Stomach (tissue), 9 donors: ENCODE results near the gene KLK5. TPM values are rescaled to one million over a fixed set of nuclear protein-coding genes. Genes with fewer than 3 reads are reported as not detected.

Experiments used
- DNase-seq, 2 donors: peaks; one replicate each; pipeline versions ENCODE4 v3.0.0 to v3.0.0-alpha.2; 2013 to 2019
- H3K27ac ChIP-seq, 5 donors: fragments of 200-600 bp in 4 of 5; sonication (generic) in 4 of 5; one replicate each; pipeline ENCODE4 v1.5.1; 2013 to 2019; ENCODE audit warnings: mild to moderate bottlenecking in 1 of 5, moderate library complexity in 1 of 5
- H3K27me3 ChIP-seq, 3 donors: fragments of 200-600 bp; sonication (generic); one replicate each; pipeline ENCODE4 v1.5.1; 2017 to 2019; ENCODE audit warnings: mixed run types in 1 of 3
- H3K36me3 ChIP-seq, 4 donors: fragments of 200-600 bp; sonication (generic); 1 replicate in 3 of 4; 2 replicates in 1 of 4; pipeline ENCODE4 v1.5.1; 2016 to 2019
- H3K4me1 ChIP-seq, 4 donors: fragments of 200-600 bp; sonication (generic); one replicate each; pipeline ENCODE4 v1.5.1; 2016 to 2019
- H3K4me3 ChIP-seq, 4 donors: fragments of 200-600 bp; sonication (generic) in 3 of 4; one replicate each; pipeline ENCODE4 v1.5.1; 2016 to 2019; ENCODE audit warnings: mild to moderate bottlenecking in 1 of 4
- H3K9me3 ChIP-seq, 4 donors: fragments of 200-600 bp; sonication (generic); one replicate each; pipeline ENCODE4 v1.5.1; 2016 to 2019
- CTCF ChIP-seq, 7 experiments: fragments of 450-650 bp in 4 of 7; fragments of 200-600 bp in 3 of 7; sonication (generic) in 3 of 7; IDR thresholded peaks; one replicate each; pipeline ENCODE4 v1.5.1; 2016 to 2019; ENCODE audit warnings: antibody characterized with exemption in 7 of 7, control low read depth in 2 of 7, mild to moderate bottlenecking in 1 of 7
- EP300 ChIP-seq: sonication (generic); formaldehyde crosslinking; IDR thresholded peaks from one replicate; pipeline ENCODE4 v1.6.1; 2017; ENCODE audit warnings: antibody characterized with exemption
- POLR2A ChIP-seq, 4 donors: fragments of 450-650 bp; IDR thresholded peaks; one replicate each; pipeline ENCODE4 v1.6.1; 2016; ENCODE audit warnings: antibody characterized with exemption in 4 of 4, control low read depth in 2 of 4, mild to moderate bottlenecking in 1 of 4, moderate library complexity in 1 of 4
- POLR2AphosphoS5 ChIP-seq, 3 donors: sonication (generic); formaldehyde crosslinking; IDR thresholded peaks; one replicate each; pipeline ENCODE4 v1.6.1; 2016; ENCODE audit warnings: antibody characterized with exemption in 3 of 3
- WGBS, 5 donors: extraction: QIAGEN DNeasy Blood & Tissue Kit in 3 of 5; methylation state at CpG; one replicate each; pipeline versions ENCODE4 v1.1.5 to v1.1.7; 2013 to 2018; 5-methylcytosine and 5-hydroxymethylcytosine counted together
- intact Hi-C: fragments of 100-400 bp; cut with DNase I; formaldehyde crosslinking; loops from one replicate; pipeline ENCODE4 v1.15.1; 2023; ENCODE audit warnings: low total_unique reads
- polyA plus RNA-seq, 3 donors: library from polyadenylated mRNA; stranded (reverse); fragments of 200-250 nt; gene quantifications; one replicate each; pipeline ENCODE4 v1.2.3, GENCODE V29; 2013
- total RNA-seq, 5 donors: library from RNA; depleted of rRNA; stranded (reverse); fragments of >200 nt; gene quantifications; one replicate each; pipeline versions ENCODE4 v1.1.0 to v1.2.3, GENCODE V29; 2014 to 2016
- donor health status: healthy with polysubstance abuse.
- donor health status: Bipolar disorder and iron deficiency.
- donor health status: healthy.

The KLK5 gene
- total and polyA plus RNA-seq, 8 donors, result 10.4 TPM; not detected in 7

DNA sequence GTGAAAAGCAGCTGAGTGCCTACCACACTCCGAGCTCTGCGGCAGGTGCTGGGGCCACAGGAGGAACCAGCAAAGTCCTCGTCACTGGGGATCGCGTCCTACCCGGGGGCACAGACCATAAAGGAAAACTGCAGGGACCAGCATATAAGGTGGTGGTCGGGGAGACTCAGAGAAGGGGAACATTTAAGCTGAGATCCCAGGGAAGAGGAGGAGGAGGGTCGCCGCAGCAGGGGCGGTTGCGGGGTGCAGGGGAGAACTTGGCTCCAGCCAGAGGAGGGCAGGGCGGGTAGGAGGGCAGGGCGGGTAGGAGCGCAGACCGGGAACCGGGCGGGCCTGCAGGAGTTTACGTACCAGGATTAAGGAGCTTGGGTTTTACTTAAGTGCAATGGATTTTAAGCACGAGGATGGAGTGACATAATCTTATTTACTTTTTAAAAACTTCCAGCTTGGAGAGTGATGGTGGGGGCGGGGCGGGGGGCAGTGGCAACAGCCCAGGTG, 40.7 kb downstream of the KLK5 start:
- intact Hi-C loops, result no loop called here
- Histone ChIP-seq H3K4me1 (peaks cover 0 to 11% (median 8%) of the 10 kb centered on the region in 4 donors), H3K36me3 (no peaks in the 10 kb centered on the region), H3K4me3 (no peak overlapping the region), H3K27ac (no peak overlapping the region), H3K27me3 (peaks cover 12 to 88% (median 56%) of the 10 kb centered on the region in 3 donors), H3K9me3 (no peaks in the 10 kb centered on the region)
- DNase-seq, result no peak
- no peak for TF ChIP-seq POLR2AphosphoS5 (IDR thresholded peaks at IDR 0.05)
- peak in 1 of 7 experiments; percentile 11 for TF ChIP-seq CTCF (IDR thresholded peaks at IDR 0.05)
- no peak for TF ChIP-seq POLR2A (IDR thresholded peaks at IDR 0.05)
- WGBS, 5 donors, result 14 to 24% (median 16%) methylated on average over 20 to 21 of the region's 21 CpGs

DNA sequence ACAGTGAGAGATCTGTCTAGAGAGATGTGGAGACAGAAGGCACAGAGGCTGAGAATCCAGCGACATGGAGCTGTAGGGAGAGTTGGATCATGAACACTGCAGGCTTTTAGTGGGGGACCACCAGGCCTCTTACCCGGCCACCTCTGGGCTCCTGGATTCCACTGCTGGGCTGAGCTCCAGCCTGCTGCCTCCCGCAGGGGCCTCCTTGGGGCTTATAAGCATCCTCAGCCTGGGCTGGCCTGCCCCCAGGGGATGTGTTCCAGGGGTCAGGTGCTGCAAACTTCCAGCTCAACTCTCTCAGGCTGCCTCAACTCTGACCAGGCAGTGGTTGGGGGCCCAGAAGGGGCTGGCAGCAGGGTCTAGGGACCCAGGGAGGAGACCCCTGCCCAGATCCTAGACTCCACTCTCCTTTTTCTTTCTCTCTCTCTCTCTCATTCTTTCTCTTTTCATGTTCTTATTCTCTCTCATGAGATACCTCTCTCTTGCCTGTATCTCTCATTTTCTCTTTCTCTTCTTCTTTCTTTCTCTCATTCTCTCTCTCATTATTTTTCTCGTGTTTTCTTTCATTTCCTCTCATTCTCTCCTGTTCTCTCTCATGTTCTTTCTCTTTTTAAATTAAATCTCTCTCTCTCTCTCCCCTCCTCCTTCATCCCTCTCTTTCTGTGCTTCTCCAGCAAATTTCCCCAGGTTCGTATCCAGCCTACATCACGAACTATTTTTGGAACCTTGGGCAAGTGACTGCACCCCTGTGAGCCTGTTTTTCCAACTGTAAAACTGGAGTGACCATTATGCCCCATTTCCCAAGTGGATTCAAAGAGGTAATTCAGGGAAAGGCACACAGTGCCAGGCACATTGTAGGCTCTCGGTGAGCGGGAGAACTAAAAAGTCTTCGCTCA, 41.4 kb downstream of the KLK5 start, which contains the start of gene KLK4:
Gene KLK4 (minus strand): TSS at position 190 of the 896 bp plus-strand sequence. CDS start 657 bp downstream, outside the sequence.
- H3K9me3 ChIP-seq, result no peaks in the 10 kb centered on the region
- H3K4me1 ChIP-seq, result peaks cover 0 to 11% (median 8%) of the 10 kb centered on the region in 4 donors
- H3K27ac ChIP-seq, result no peak within 1 kb of the TSS
- 53 to 67% (median 58%) methylated on average over 9 of the region's 9 CpGs for WGBS, 5 donors
- H3K36me3 ChIP-seq, result no peaks in the 10 kb centered on the region
- DNase-seq, result no peak
- intact Hi-C loops, result no loop called here
- H3K27me3 ChIP-seq, result peaks cover 12 to 90% (median 54%) of the 10 kb centered on the region in 3 donors
- TF ChIP-seq POLR2AphosphoS5 (IDR thresholded peaks at IDR 0.05) (no peak), EP300 (no peak), POLR2A (IDR thresholded peaks at IDR 0.05) (no peak), CTCF (IDR thresholded peaks at IDR 0.05) (no peak)
- no peak within 1 kb of the TSS for H3K4me3 ChIP-seq

DNA sequence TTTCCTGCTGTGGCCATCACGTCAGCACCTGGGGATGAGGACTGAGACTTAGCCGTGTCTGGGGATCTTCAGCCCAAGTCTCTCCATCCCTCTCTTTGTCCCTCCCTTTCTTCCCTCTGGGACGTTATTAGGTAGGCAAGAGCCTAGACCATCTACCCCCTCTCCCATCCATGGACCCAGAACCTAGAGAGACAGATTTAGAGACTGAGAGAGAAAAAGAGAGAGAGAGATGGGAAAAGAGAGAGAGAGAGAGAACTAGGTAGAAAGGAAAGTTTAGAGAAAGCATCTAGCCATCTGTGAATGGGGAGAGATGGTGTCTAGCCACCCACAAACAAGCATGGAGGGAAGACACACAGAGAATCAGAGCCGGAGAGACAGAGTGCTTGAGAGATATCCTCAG, 42.1 kb downstream of the KLK5 start:
- no peak for TF ChIP-seq EP300
- TF ChIP-seq POLR2AphosphoS5 (IDR thresholded peaks at IDR 0.05), result no peak
- no peak for TF ChIP-seq CTCF (IDR thresholded peaks at IDR 0.05)
- TF ChIP-seq POLR2A (IDR thresholded peaks at IDR 0.05), result no peak
- peaks cover 0 to 11% (median 8%) of the 10 kb centered on the region in 4 donors for H3K4me1 ChIP-seq
- H3K27ac ChIP-seq, result no peak overlapping the region
- H3K4me3 ChIP-seq, result no peak overlapping the region
- H3K36me3 ChIP-seq, result no peaks in the 10 kb centered on the region
- intact Hi-C loops, result no loop called here
- DNase-seq, result no peak
- 55 to 70% (median 56%) methylated on average over 4 of the region's 4 CpGs for WGBS, 5 donors
- H3K9me3 ChIP-seq, result no peaks in the 10 kb centered on the region
- peaks cover 12 to 90% (median 53%) of the 10 kb centered on the region in 3 donors for H3K27me3 ChIP-seq

DNA sequence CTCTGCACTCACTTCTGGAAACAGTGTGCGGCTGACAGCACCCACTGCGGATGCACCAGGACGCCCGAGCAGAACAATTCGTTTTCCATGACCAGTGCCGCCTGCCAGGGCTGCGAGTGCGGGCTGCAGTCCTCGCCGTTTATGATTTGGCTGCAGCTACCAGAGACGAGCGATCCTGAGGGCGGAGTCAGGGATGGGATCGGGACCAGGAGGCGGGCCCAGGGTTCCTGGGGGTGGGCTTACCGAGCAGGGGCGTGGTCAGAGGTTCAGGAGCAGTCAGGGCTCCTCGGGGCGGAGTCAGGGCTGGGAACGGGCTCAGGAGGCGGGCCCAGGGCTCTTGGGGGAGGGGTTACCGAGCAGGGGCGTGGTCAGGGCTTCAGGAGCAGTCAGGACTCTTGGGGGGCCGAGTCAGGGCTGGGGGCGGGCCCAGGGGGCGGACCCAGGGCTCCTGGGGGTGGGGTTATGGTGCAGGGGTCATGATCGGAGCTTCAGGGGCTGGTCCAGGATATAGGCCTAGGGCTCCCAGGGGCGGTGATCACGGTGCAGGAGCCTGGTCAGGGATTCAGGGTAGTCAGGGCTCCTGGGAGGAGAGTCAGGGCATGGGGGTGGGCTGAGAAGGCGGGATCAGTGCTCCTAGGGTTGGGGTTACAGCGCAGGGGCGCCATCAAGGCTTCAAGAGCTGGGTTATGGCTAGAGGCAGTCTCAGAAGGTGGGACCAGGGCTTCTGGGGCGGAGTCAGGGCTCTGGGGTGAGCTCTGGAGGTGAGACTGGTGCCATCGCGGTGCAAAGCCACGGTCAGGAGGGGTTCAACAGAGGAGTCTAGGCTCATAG, 43.4 kb downstream of the KLK5 start:
- no peak for TF ChIP-seq POLR2A (IDR thresholded peaks at IDR 0.05)
- TF ChIP-seq CTCF (IDR thresholded peaks at IDR 0.05), result no peak
- TF ChIP-seq POLR2AphosphoS5 (IDR thresholded peaks at IDR 0.05), result no peak
- no peak for TF ChIP-seq EP300
- Histone ChIP-seq H3K36me3 (no peaks in the 10 kb centered on the region), H3K27ac (no peak overlapping the region), H3K9me3 (no peaks in the 10 kb centered on the region), H3K27me3 (peaks cover 12 to 91% (median 50%) of the 10 kb centered on the region in 3 donors), H3K4me1 (peaks cover 0 to 11% (median 8%) of the 10 kb centered on the region in 4 donors), H3K4me3 (peak overlapping the region in 1 of 4 donors; percentile 6)
- 4 to 6% (median 6%) methylated on average over 34 to 36 of the region's 36 CpGs for WGBS, 5 donors
- intact Hi-C loops, result no loop called here
- DNase-seq, result peak; percentile 29 to 41
